Psoas muscle (tissue), 8 donors: Measurements from ENCODE around the gene FANCB. TPM values are rescaled to one million over a fixed set of nuclear protein-coding genes. Genes with fewer than 3 reads are reported as not detected.
A peak's percentile ranks its signal among the peaks of the same experiment; 100 is the strongest.

Experiments
- ATAC-seq, 4 donors: fragments of 200-7000 bp; cut with Tn5 transposase; one replicate each; pipeline ENCODE4 v1.9.1; 2020; ENCODE audit warnings: moderate library complexity in 3 of 4, mild to moderate bottlenecking in 2 of 4
- DNase-seq, 2 donors: peaks; one replicate each; pipeline ENCODE4 v3.0.0-alpha.2; 2020
- H3K27ac ChIP-seq: fragments of 200-600 bp; one replicate; pipeline ENCODE4 v1.8.0; 2022
- H3K27me3 ChIP-seq, 3 donors: fragments of 200-600 bp in 1 of 3; one replicate each; pipeline versions ENCODE4 v1.6.1 to v1.8.0; 2013 to 2022; ENCODE audit warnings: low read length in 2 of 3, mild to moderate bottlenecking in 2 of 3, moderate library complexity in 1 of 3; ENCODE audit not compliant: insufficient read depth in 3 of 3
- H3K36me3 ChIP-seq, 2 donors: fragments of 200-600 bp in 1 of 2; one replicate each; pipeline versions ENCODE4 v1.6.1 to v1.8.0; 2013 to 2022; ENCODE audit warnings: low read depth in 1 of 2, mild to moderate bottlenecking in 1 of 2, moderate library complexity in 1 of 2; ENCODE audit not compliant: insufficient read depth in 1 of 2
- H3K4me1 ChIP-seq: fragments of 200-600 bp; one replicate; pipeline ENCODE4 v1.8.0; 2022
- H3K4me3 ChIP-seq: fragments of 200-600 bp; one replicate; pipeline ENCODE4 v1.8.0; 2022; ENCODE audit warnings: mild to moderate bottlenecking
- H3K9me3 ChIP-seq: fragments of 200-600 bp; one replicate; pipeline ENCODE4 v1.8.0; 2022
- WGBS, 3 donors: extraction: QIAGEN DNeasy Blood & Tissue Kit; methylation state at CpG; one replicate each; pipeline versions ENCODE4 v1.1.6 to v1.1.7; 2013; 5-methylcytosine and 5-hydroxymethylcytosine counted together
- intact Hi-C, 2 donors: fragments of 100-400 bp; cut with DNase I; formaldehyde crosslinking; loops; one replicate each; pipeline versions ENCODE4 v1.11.0 to v1.14.2; 2022
- long read RNA-seq, 2 donors: library from polyadenylated mRNA; unstranded; transcript quantifications; one replicate each; pipeline ENCODE4 v2.0.0, GENCODE V29; 2021
- polyA plus RNA-seq, 3 donors: library from polyadenylated mRNA; stranded (reverse); fragments of 200-250 nt; gene quantifications; one replicate each; pipeline ENCODE4 v1.2.3, GENCODE V29; 2013
- total RNA-seq, 4 donors: library from RNA; stranded (reverse); fragmentation: NEBNext Ultra II Directional in 2 of 4; extraction: Animal tissue kit (Norgen Biotek cat#: 25700) in 2 of 4; gene quantifications; one replicate each; pipeline versions ENCODE4 v1.2.1 to v1.2.4, GENCODE V29; 2021 to 2023
- TF ChIP-seq, protein P1 (sequence below): fragments of 200-600 bp; IDR thresholded peaks from one replicate; pipeline ENCODE4 v1.8.0; 2022; ENCODE audit warnings: antibody characterized with exemption
- donor health status: healthy with polysubstance abuse.
- donor health status: DM: no; HTN: no; CAD: no; lungs with moderate emphysema.
- donor health status: Bipolar disorder and iron deficiency.
- donor health status: healthy.
- donor health status: DM: yes; HTN: yes; CAD: no.
- donor health status: DM: no; HTN: no; CAD: no.
- donor health status: DM: no; HTN: no; CAD: no.
- donor health status: DM: yes; HTN: yes; CAD: no.

Gene FANCB
- total RNA-seq: under 1 TPM; 0.11 to 0.32 (median 0.19) TPM
- under 1 TPM; 0.11 to 0.40 (median 0.20) TPM for polyA plus RNA-seq
- long read RNA-seq, donor 1: 0 reads
- long read RNA-seq, donor 2: 0 reads

GRCh38 chrX:14872851-14873675, at the start of gene FANCB, which contains the start of gene MOSPD2:
Gene FANCB (minus strand): TSS chrX:14873069. CDS start chrX:14865510, 7,559 bp downstream.
Gene MOSPD2 (plus strand): TSS chrX:14873421. CDS start chrX:14873529, 108 bp downstream.
- 0 to 32% (median 1%) methylated on average over 27 to 77 of the region's 78 CpGs for WGBS, 3 donors
- Histone ChIP-seq H3K4me1 (no peaks in the 10 kb centered on the region), H3K27ac (peak within 1 kb of the TSS; percentile 74), H3K36me3 (no peaks in the 10 kb centered on the region), H3K4me3 (peak within 1 kb of the TSS; percentile 79), H3K9me3 (peaks cover 1% of the 10 kb centered on the region), H3K27me3 (no peaks in the 10 kb centered on the region)
- TF ChIP-seq, protein P1, sequence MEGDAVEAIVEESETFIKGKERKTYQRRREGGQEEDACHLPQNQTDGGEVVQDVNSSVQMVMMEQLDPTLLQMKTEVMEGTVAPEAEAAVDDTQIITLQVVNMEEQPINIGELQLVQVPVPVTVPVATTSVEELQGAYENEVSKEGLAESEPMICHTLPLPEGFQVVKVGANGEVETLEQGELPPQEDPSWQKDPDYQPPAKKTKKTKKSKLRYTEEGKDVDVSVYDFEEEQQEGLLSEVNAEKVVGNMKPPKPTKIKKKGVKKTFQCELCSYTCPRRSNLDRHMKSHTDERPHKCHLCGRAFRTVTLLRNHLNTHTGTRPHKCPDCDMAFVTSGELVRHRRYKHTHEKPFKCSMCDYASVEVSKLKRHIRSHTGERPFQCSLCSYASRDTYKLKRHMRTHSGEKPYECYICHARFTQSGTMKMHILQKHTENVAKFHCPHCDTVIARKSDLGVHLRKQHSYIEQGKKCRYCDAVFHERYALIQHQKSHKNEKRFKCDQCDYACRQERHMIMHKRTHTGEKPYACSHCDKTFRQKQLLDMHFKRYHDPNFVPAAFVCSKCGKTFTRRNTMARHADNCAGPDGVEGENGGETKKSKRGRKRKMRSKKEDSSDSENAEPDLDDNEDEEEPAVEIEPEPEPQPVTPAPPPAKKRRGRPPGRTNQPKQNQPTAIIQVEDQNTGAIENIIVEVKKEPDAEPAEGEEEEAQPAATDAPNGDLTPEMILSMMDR: no peak
- DNase-seq (peak; percentile 92 to 97), ATAC-seq (peak; percentile 97 to 100 (median 99))
- intact Hi-C loops: no loop called here

DNA sequence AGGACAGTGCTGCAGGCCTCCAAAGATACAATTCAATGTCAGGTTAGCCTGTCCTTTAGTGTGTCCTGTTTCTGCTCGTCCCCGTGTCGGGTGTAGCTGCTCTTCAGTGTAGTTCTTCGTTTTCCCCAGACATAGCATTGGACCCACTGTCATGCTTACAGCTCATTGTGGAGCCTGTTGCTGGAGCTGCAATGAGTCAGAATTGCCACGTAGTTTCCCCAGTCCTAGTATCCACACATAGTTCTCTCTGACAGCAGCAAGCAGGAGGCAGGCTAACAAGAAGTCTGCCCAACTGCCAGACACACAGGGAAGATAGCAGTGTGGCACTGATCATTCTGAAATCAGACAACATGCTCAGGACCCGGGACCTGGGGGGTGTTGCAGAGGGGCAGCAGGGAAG, 49.6 kb upstream of the FANCB start:
- ATAC-seq: no peak

GRCh38 chrX:14920196-14920595, 47.3 kb upstream of the FANCB start:
- DNase-seq (no peak), ATAC-seq (no peak)
- Histone ChIP-seq H3K9me3 (no peaks in the 10 kb centered on the region), H3K36me3 (peaks cover 0 to 27% of the 10 kb centered on the region in 2 donors), H3K27ac (no peak overlapping the region), H3K4me1 (no peaks in the 10 kb centered on the region), H3K27me3 (no peaks in the 10 kb centered on the region), H3K4me3 (no peak overlapping the region)
- intact Hi-C loops: no loop called here
- WGBS, 3 donors: 85 to 93% (median 92%) methylated on average over 2 of the region's 2 CpGs
- TF ChIP-seq, protein P1: no peak

More for the DNA sequence above, 49.6 kb upstream of the FANCB start:
- 65 to 73% (median 72%) methylated on average over 6 of the region's 6 CpGs for WGBS, 3 donors
- no peak overlapping the region for H3K27ac ChIP-seq
- no peak overlapping the region for H3K4me3 ChIP-seq
- peaks cover 0 to 14% of the 10 kb centered on the region in 2 donors for H3K36me3 ChIP-seq
- no peak for DNase-seq
- no peaks in the 10 kb centered on the region for H3K9me3 ChIP-seq
- TF ChIP-seq, protein P1: no peak
- intact Hi-C loops: no loop called here
- no peaks in the 10 kb centered on the region for H3K27me3 ChIP-seq
- no peaks in the 10 kb centered on the region for H3K4me1 ChIP-seq

GRCh38 chrX:14919407-14919806, 46.5 kb upstream of the FANCB start:
- no peak overlapping the region for H3K4me3 ChIP-seq
- H3K36me3 ChIP-seq: peaks cover 0 to 28% of the 10 kb centered on the region in 2 donors
- H3K27ac ChIP-seq: no peak overlapping the region
- no peaks in the 10 kb centered on the region for H3K9me3 ChIP-seq
- ATAC-seq (no peak), DNase-seq (no peak)
- 19 to 34% (median 28%) methylated on average over 2 of the region's 2 CpGs for WGBS, 3 donors
- H3K4me1 ChIP-seq: no peaks in the 10 kb centered on the region
- TF ChIP-seq, protein P1: no peak
- no peaks in the 10 kb centered on the region for H3K27me3 ChIP-seq
- intact Hi-C loops: no loop called here
